CD8-positive, alpha-beta memory T cell (primary cell): ENCODE data around the gene EFCAB7. TPM values are rescaled to one million over a fixed set of nuclear protein-coding genes. Genes with fewer than 3 reads are reported as not detected.

Experiments
- CTCF ChIA-PET: fragments of 350-600 bp; sonication (Branson Sonifier 250); formaldehyde crosslinking; loops from one replicate; lab custom pipeline; 2021; ENCODE audit warnings: antibody characterized with exemption; lab: Charles Lee
- POLR2A ChIA-PET: fragments of 350-600 bp; sonication (Branson Sonifier 250); formaldehyde crosslinking; loops from one replicate; lab custom pipeline; 2021; ENCODE audit warnings: antibody characterized with exemption; lab: Charles Lee
- DNase-seq, 5 donors: peaks; one replicate each; pipeline versions ENCODE4 v3.0.0 to v3.0.0-alpha.2; 2020 to 2022; ENCODE audit warnings: mixed read lengths in 1 of 5
- H3K27ac ChIP-seq: one replicate; pipeline ENCODE4 v1.7.0; 2013; ENCODE audit warnings: low read depth, mild to moderate bottlenecking, low read length, moderate library complexity
- H3K27me3 ChIP-seq: 2 replicates; pipeline ENCODE4 v1.7.0; 2013; ENCODE audit warnings: low read length, mild to moderate bottlenecking; ENCODE audit not compliant: insufficient read depth, poor library complexity, severe bottlenecking
- H3K36me3 ChIP-seq: 2 replicates; pipeline ENCODE4 v1.7.0; 2013; ENCODE audit warnings: mild to moderate bottlenecking, low read length, moderate library complexity; ENCODE audit not compliant: insufficient read depth
- H3K4me1 ChIP-seq: 2 replicates; pipeline ENCODE4 v1.7.0; 2013; ENCODE audit warnings: mild to moderate bottlenecking, low read length, moderate library complexity; ENCODE audit not compliant: insufficient read depth
- H3K4me3 ChIP-seq: 2 replicates; pipeline ENCODE4 v1.7.0; 2013; ENCODE audit warnings: mild to moderate bottlenecking, low read length
- H3K9me3 ChIP-seq: 2 replicates; pipeline ENCODE4 v1.7.0; 2013; ENCODE audit warnings: mild to moderate bottlenecking, low read length
- H3K27ac Mint-ChIP-seq, 8 donors: one replicate each; pipeline ENCODE4 v1.8.0; 2020 to 2021; ENCODE audit warnings: mixed read lengths in 8 of 8, mild to moderate bottlenecking in 6 of 8, inconsistent platforms in 3 of 8, moderate library complexity in 3 of 8
- H3K27me3 Mint-ChIP-seq, 2 donors: one replicate each; pipeline ENCODE4 v1.8.0; 2020 to 2021; ENCODE audit warnings: mixed read lengths in 2 of 2, mild to moderate bottlenecking in 1 of 2, moderate library complexity in 1 of 2
- H3K36me3 Mint-ChIP-seq, 3 donors: one replicate each; pipeline ENCODE4 v1.8.0; 2020 to 2021; ENCODE audit warnings: mixed read lengths in 3 of 3, inconsistent platforms in 1 of 3, mild to moderate bottlenecking in 1 of 3
- H3K4me1 Mint-ChIP-seq, 3 donors: one replicate each; pipeline ENCODE4 v1.8.0; 2020 to 2021; ENCODE audit warnings: mixed read lengths in 3 of 3, inconsistent platforms in 1 of 3, mild to moderate bottlenecking in 1 of 3
- H3K4me3 Mint-ChIP-seq, 7 donors: one replicate each; pipeline ENCODE4 v1.8.0; 2020 to 2021; ENCODE audit warnings: mixed read lengths in 7 of 7, mild to moderate bottlenecking in 6 of 7, moderate library complexity in 4 of 7, inconsistent platforms in 2 of 7
- H3K9me3 Mint-ChIP-seq, 5 donors: one replicate each; pipeline ENCODE4 v1.8.0; 2020 to 2022; ENCODE audit warnings: mixed read lengths in 5 of 5, mild to moderate bottlenecking in 3 of 5, moderate library complexity in 2 of 5, inconsistent platforms in 1 of 5
- polyA plus RNA-seq: library from polyadenylated mRNA; unstranded; fragments of 300-500 nt; fragmentation: Illumina TruSeq; gene quantifications from one replicate; pipeline ENCODE4 v1.2.3, GENCODE V29; 2021
- total RNA-seq, 2 experiments: library from RNA; stranded (reverse); gene quantifications; one replicate each; pipeline ENCODE4 v1.2.3, GENCODE V29; 2021

Gene EFCAB7
- total and polyA plus RNA-seq, 3 experiments from 2014 or later: 4.5 to 7.4 (median 6.7) TPM

DNA sequence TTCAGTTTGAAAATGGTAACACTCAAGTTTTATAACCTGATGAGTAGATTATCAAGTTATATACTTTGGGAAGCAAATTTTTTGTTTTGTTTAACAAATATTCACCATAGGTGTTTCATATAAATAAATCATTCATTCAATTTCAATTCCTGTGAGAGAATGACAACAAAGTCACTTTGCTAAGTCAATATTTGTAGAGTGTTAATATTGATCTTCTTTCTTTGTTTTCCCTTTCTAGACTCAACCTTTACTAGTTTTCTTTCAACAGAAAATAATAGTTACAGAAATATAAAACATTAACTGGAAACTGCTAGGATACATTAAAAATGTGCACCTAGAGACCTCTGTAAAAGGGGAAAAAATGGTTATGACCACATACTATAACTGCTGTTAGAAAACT, 11.1 kb downstream of the EFCAB7 start:
- Mint-ChIP-seq H3K4me1 (no peaks in the 10 kb centered on the region), H3K36me3 (peaks cover 0 to 34% (median 7%) of the 10 kb centered on the region in 3 donors), H3K27ac (no peak overlapping the region), H3K27me3 (no peaks in the 10 kb centered on the region), H3K9me3 (no peaks in the 10 kb centered on the region), H3K4me3 (no peak overlapping the region)
- DNase-seq: no peak
- no peaks in the 10 kb centered on the region for H3K9me3 ChIP-seq
- ChIA-PET POLR2A (no interaction called here), CTCF (no interaction called here)
- no peak overlapping the region for H3K4me3 ChIP-seq
- peaks cover 4% of the 10 kb centered on the region for H3K36me3 ChIP-seq
- H3K27me3 ChIP-seq: no peaks in the 10 kb centered on the region
- H3K27ac ChIP-seq: no peak overlapping the region
- H3K4me1 ChIP-seq: no peaks in the 10 kb centered on the region

DNA sequence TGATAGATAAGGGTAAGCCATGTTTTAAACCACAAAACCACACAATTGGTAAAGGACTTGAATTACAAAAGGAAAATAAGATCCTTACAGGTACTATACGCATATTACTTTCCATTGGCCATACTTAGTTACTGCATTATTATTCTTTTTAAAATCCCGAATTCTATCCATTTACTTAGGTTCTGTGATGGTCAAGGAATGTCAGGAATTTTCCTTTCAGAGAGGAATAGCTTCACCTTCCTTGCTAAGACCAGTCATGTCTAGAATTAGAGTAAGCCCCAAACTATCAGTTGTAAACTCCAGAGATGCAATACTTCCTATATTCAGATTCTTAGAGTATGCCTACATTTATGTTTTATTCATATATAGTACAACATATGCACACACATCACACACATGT, 13.7 kb downstream of the EFCAB7 start:
- H3K4me1 Mint-ChIP-seq: no peaks in the 10 kb centered on the region
- POLR2A ChIA-PET: no interaction called here

DNA sequence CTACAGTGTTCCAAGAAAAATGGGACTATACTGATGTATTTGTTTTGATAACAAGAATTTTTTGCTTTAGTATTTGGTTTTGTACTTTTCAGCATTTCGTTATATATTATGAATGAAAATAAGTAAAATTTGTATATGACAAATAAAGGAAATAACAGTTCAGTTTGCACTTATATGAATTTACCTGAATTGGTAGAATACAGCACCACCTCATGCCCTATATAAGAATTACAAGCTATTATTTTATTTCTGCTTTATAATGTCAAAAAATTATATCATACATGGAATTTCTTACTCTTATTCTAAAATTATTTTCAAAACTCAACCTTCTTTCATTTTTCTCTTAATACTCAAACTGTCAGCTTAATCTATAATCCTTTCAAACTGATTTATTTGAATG, 14.6 kb downstream of the EFCAB7 start:
- no peaks in the 10 kb centered on the region for H3K4me1 ChIP-seq
- no peaks in the 10 kb centered on the region for H3K4me1 Mint-ChIP-seq
- peaks cover 4% of the 10 kb centered on the region for H3K36me3 ChIP-seq
- H3K27ac ChIP-seq: no peak overlapping the region
- H3K27me3 Mint-ChIP-seq: no peaks in the 10 kb centered on the region
- H3K4me3 ChIP-seq: no peak overlapping the region
- H3K9me3 ChIP-seq: no peaks in the 10 kb centered on the region
- CTCF ChIA-PET: interaction anchor here (0.9 to 2.3 kb wide), 4 partner anchors 9 to 696 kb away, joined by 3 to 9 read pairs (median 4); no protein-coding TSS in a partner anchor
- no peak overlapping the region for H3K4me3 Mint-ChIP-seq
- H3K27ac Mint-ChIP-seq: no peak overlapping the region
- no peaks in the 10 kb centered on the region for H3K27me3 ChIP-seq
- H3K9me3 Mint-ChIP-seq: no peaks in the 10 kb centered on the region
- DNase-seq: no peak
- peaks cover 0 to 24% (median 4%) of the 10 kb centered on the region in 3 donors for H3K36me3 Mint-ChIP-seq
- POLR2A ChIA-PET: no interaction called here

More for the DNA sequence above, 13.7 kb downstream of the EFCAB7 start:
- DNase-seq: no peak
- H3K9me3 ChIP-seq: no peaks in the 10 kb centered on the region
- no peaks in the 10 kb centered on the region for H3K27me3 Mint-ChIP-seq
- H3K36me3 Mint-ChIP-seq: peaks cover 0 to 29% (median 4%) of the 10 kb centered on the region in 3 donors
- peaks cover 4% of the 10 kb centered on the region for H3K36me3 ChIP-seq
- no peak overlapping the region for H3K27ac ChIP-seq
- no peak overlapping the region for H3K4me3 Mint-ChIP-seq
- H3K9me3 Mint-ChIP-seq: no peaks in the 10 kb centered on the region
- no peaks in the 10 kb centered on the region for H3K27me3 ChIP-seq
- no peaks in the 10 kb centered on the region for H3K4me1 ChIP-seq
- H3K27ac Mint-ChIP-seq: no peak overlapping the region
- H3K4me3 ChIP-seq: no peak overlapping the region
- CTCF ChIA-PET: interaction anchor here (1.5 to 2.3 kb wide), 2 partner anchors 39 to 695 kb away, joined by 4 to 9 read pairs; no protein-coding TSS in a partner anchor

DNA sequence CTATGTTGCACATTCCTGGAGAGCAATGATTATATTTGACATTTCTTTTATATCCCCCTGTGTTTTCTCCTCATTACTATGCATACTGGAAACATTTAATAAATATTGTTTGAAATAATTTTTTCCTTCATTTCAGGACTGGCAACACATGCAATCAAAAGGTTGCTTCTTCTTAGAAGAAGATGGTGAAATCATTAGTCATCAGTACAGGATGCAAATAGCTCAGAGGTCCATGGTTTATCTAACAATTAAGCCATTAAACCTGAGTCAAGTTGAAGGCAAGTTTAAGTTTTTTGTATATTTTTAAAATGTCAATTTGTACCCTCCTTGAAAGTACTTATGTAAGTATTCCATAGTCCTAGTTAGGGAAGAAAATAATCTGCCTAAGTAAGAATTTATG, 22.5 kb downstream of the EFCAB7 start:
- no peaks in the 10 kb centered on the region for H3K27me3 ChIP-seq
- H3K9me3 Mint-ChIP-seq: no peaks in the 10 kb centered on the region
- no peak overlapping the region for H3K27ac ChIP-seq
- no peak for DNase-seq
- no peak overlapping the region for H3K27ac Mint-ChIP-seq
- no peak overlapping the region for H3K4me3 ChIP-seq
- ChIA-PET CTCF (interaction anchor here (0.6 kb wide), 1 partner anchor 1457 kb away, joined by 3 read pairs; no protein-coding TSS in a partner anchor), POLR2A (no interaction called here)
- no peaks in the 10 kb centered on the region for H3K4me1 Mint-ChIP-seq
- H3K27me3 Mint-ChIP-seq: no peaks in the 10 kb centered on the region
- H3K36me3 ChIP-seq: no peaks in the 10 kb centered on the region
- no peaks in the 10 kb centered on the region for H3K4me1 ChIP-seq
- peaks cover 0 to 37% (median 10%) of the 10 kb centered on the region in 3 donors for H3K36me3 Mint-ChIP-seq
- no peak overlapping the region for H3K4me3 Mint-ChIP-seq
- no peaks in the 10 kb centered on the region for H3K9me3 ChIP-seq

DNA sequence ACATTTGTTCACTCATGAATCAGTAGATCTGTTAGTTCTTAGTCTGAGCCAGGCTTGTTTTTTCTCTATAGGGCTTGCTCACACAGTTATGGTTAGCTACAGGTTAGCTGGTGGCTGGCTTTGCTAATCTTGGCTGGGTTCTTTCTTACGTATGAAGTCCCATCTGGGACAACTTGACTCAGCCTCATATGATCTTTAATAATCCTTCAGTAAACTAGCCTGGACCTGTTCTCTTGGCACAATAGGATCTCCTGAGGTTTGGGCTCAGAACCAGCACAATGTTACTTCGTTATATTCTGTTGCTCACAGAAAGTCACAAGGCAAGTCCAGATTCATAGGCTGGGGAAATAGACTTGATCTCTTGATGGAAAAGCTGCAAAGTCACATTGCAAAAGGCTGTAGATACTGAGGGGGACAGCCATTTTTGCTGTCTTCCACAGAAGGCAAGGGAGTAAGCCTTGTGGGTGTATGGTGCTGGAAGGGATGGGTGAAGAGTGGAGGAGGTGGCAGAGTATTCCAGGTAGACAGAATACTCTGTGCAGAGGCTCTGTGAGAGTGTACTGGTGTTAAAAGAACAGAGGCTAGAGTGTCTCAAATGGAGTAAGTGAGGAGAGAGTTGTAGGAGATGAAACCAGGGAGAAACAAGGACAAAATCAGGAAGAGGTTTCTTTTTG, 24.4 kb downstream of the EFCAB7 start:
- H3K4me3 Mint-ChIP-seq: no peak overlapping the region
- H3K36me3 Mint-ChIP-seq: peaks cover 0 to 42% (median 10%) of the 10 kb centered on the region in 3 donors
- no peak overlapping the region for H3K27ac Mint-ChIP-seq
- H3K27me3 Mint-ChIP-seq: no peaks in the 10 kb centered on the region
- Histone ChIP-seq H3K36me3 (no peaks in the 10 kb centered on the region), H3K4me3 (no peak overlapping the region), H3K27me3 (no peaks in the 10 kb centered on the region), H3K9me3 (no peaks in the 10 kb centered on the region), H3K4me1 (no peaks in the 10 kb centered on the region), H3K27ac (no peak overlapping the region)
- no peaks in the 10 kb centered on the region for H3K9me3 Mint-ChIP-seq
- H3K4me1 Mint-ChIP-seq: no peaks in the 10 kb centered on the region
- POLR2A ChIA-PET: no interaction called here
- CTCF ChIA-PET: no interaction called here
- no peak for DNase-seq

DNA sequence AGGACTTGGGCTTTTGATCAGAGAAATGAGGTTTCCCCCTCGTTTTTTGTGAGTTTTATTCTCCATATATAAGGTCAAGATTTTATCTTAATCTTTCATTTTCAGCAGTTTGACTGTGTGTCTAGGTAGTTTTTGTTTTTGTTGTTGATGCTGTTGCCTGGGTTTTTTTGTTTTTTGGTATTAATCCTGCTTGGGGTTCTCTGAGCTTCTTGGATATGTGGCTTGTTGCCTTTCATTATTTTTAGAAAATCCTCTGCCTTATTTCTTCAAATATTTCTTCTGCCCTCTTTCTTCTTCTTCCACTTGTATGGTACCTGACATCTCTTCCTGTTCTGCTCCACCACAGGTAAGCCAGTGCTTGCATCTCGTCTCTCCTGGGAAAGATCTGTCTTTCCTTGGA, 25.0 kb downstream of the EFCAB7 start:
- Mint-ChIP-seq H3K4me1 (no peaks in the 10 kb centered on the region), H3K27ac (no peak overlapping the region), H3K4me3 (no peak overlapping the region), H3K27me3 (no peaks in the 10 kb centered on the region), H3K9me3 (no peaks in the 10 kb centered on the region), H3K36me3 (peaks cover 0 to 41% (median 9%) of the 10 kb centered on the region in 3 donors)
- ChIA-PET POLR2A (no interaction called here), CTCF (no interaction called here)
- no peak overlapping the region for H3K4me3 ChIP-seq
- no peaks in the 10 kb centered on the region for H3K36me3 ChIP-seq
- H3K27me3 ChIP-seq: no peaks in the 10 kb centered on the region
- no peak overlapping the region for H3K27ac ChIP-seq
- no peaks in the 10 kb centered on the region for H3K4me1 ChIP-seq
- H3K9me3 ChIP-seq: no peaks in the 10 kb centered on the region
- no peak for DNase-seq

DNA sequence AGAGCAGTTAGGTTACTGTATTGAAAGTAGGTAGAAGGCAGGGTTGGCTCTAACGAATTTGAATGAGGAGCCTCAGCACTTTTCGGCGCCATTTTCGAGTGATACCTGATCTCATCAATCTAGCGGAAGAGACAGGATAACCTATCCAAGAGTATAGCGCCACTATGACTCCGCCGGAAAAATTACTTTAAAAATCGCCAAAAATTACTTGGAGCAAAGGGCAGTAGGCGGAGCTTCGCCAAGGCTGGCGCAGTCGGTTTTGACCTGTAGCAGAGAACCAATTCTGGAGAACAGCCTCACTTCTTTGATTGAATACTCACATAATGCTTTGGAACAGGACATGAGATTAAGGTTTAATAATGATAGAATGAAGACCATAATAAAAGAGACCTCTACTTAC, 25.6 kb downstream of the EFCAB7 start:
- H3K27me3 Mint-ChIP-seq: no peaks in the 10 kb centered on the region
- H3K27ac Mint-ChIP-seq: no peak overlapping the region
- Histone ChIP-seq H3K9me3 (no peaks in the 10 kb centered on the region), H3K4me3 (no peak overlapping the region), H3K27me3 (no peaks in the 10 kb centered on the region), H3K36me3 (no peaks in the 10 kb centered on the region), H3K4me1 (no peaks in the 10 kb centered on the region), H3K27ac (no peak overlapping the region)
- DNase-seq: no peak
- H3K36me3 Mint-ChIP-seq: peaks cover 0 to 43% (median 9%) of the 10 kb centered on the region in 3 donors
- ChIA-PET CTCF (no interaction called here), POLR2A (no interaction called here)
- H3K4me3 Mint-ChIP-seq: no peak overlapping the region
- no peaks in the 10 kb centered on the region for H3K9me3 Mint-ChIP-seq
- no peaks in the 10 kb centered on the region for H3K4me1 Mint-ChIP-seq

DNA sequence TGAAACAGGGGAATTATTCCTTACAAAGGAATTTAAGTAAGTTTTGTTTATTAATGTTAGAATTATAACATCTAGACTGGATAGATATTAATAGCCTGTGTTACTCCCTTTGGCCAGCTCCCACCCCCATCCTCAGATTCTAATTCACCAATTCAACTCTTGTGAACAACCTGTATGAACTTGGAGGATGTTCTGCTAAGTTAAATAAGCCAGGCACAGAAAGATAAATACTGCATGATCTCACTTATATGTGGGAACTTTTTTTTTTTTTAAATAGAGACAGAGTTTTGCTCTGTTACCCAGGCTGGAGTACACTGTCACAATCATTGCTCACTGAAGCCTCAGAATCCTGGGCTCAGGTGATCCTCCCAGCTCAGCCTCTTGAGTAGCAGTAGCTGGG, 32.2 kb downstream of the EFCAB7 start:
- POLR2A ChIA-PET: no interaction called here
- no peaks in the 10 kb centered on the region for H3K9me3 Mint-ChIP-seq

More for the DNA sequence above, 32.2 kb downstream of the EFCAB7 start:
- Mint-ChIP-seq H3K27ac (no peak overlapping the region), H3K36me3 (peaks cover 3 to 21% (median 4%) of the 10 kb centered on the region in 3 donors), H3K4me3 (no peak overlapping the region), H3K27me3 (no peaks in the 10 kb centered on the region), H3K4me1 (peaks cover 0 to 4% (median 0%) of the 10 kb centered on the region in 3 donors)
- CTCF ChIA-PET: no interaction called here
- no peaks in the 10 kb centered on the region for H3K36me3 ChIP-seq
- H3K4me3 ChIP-seq: no peak overlapping the region
- DNase-seq: no peak
- H3K9me3 ChIP-seq: no peaks in the 10 kb centered on the region
- no peak overlapping the region for H3K27ac ChIP-seq
- H3K27me3 ChIP-seq: no peaks in the 10 kb centered on the region
- H3K4me1 ChIP-seq: no peaks in the 10 kb centered on the region
